ENCODE results near the gene SDK1.

GRCh38 chr7:3682028-3682710 is 381.1 kb downstream of the SDK1 start:
- no peak for TF ChIP-seq POLR2A (IDR thresholded peaks at IDR 0.05; ENCODE audit: low read length)
- no peak for TF ChIP-seq GATA1 (IDR thresholded peaks at IDR 0.05; ENCODE audit: low read depth, low read length)
